ENCODE measurements around the gene ANP32D.
"Not testable (repeated sequence)": the region's sequence is repeated elsewhere in the genome, so short reads cannot be mapped to it uniquely, and the experiment has no call there.

Gene ANP32D

DNA sequence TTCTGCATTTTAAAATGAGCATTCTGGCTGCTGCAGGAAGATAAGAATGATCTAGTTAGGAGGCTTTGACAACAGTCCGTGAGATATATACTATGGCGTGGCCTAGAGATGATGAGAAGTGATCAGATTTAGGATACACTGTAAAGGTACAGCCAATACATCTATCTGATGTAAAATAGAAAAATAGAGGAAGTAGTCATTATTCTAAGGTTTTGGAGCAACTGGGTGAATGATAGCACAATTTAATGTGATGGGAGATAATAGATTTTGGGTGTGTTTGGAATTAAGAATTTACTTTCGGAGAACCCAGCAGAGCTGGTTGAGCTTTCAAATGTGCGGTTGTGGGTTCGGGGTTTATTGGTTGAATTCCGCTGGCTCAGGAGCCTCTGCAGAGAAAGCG is at the start of gene ANP32D:
Gene ANP32D (plus strand): TSS at position 301 of the 400 bp plus-strand sequence. CDS start 106 bp downstream, outside the sequence.
- no peak for DNase-seq (ENCODE audit: low spot score)

DNA sequence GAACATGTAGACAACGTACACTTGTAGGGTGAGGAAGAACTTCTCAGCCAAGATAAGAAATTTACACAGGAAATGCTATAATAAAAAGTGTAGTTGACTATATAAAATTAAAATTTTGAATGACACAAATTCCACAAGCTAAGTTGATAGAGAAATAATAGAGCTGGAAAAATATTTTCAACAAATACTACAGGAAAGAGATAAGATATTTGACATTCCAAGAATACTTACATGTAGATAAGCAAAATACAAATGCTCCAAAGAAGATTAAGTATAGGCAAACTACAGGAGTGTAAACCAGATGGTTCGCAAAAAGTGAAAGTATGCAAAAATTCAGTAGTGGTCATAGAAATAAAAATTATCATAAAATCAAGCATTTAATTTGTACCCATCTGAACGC is 49.2 kb upstream of the ANP32D start:
- no peak for DNase-seq (ENCODE audit: low spot score)

DNA sequence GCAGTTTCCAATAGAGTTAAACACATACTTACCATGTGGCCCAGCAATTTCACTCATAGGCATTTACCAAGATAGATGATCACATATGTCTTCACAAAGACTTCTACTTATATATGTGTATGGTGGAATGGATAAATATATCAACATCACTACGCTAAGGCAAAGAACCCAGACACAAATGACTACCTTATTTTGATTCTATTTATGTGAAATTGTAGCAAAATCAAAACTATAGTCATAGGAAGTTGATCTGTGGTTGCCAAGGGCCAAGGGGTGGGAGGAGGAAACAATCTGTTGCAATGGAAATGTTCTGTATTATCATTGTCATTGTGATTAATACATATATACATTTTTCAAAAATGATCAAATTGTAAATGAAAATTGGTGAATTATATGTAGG is 47.7 kb upstream of the ANP32D start:
- no peak for DNase-seq (ENCODE audit: low spot score)

DNA sequence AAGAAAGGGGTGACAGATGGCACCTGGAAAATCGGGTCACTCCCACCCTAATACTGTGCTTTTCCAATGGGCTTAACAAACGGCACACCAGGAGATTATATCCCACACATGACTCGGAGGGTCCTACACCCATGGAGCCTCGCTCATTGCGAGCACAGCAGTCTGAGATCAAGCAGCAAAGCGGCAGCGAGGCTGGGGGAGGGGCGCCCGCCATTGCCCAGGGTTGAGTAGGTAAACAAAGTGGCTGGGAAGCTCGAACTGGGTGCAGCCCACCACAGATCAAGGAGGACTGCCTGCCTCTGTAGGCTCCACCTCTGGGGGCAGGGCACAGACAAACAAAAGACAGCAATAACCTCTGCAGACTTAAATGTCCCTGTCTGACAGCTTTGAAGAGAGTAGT is 38.3 kb upstream of the ANP32D start:
- DNase-seq (ENCODE audit: low spot score), result not testable (repeated sequence)

DNA sequence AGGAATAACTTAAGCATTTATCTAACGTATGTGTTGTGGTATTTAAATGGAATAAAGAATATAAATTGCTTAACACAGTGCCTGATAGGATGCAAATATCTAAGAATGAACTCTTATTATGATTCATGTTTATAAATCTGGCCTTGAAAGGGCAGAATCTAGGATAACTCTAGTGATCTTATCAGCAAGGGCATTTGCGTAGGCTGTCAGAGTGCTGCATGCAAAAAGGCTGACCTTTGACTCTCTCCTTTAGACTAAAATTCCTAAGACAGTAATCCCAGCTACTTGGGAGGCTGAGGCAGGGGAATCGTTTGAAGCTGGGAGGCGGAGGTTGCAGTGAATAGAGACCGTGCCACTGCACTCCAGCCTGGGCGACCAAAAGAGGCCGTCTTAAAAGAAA is 31.3 kb upstream of the ANP32D start:
- DNase-seq (ENCODE audit: low spot score), result no peak

DNA sequence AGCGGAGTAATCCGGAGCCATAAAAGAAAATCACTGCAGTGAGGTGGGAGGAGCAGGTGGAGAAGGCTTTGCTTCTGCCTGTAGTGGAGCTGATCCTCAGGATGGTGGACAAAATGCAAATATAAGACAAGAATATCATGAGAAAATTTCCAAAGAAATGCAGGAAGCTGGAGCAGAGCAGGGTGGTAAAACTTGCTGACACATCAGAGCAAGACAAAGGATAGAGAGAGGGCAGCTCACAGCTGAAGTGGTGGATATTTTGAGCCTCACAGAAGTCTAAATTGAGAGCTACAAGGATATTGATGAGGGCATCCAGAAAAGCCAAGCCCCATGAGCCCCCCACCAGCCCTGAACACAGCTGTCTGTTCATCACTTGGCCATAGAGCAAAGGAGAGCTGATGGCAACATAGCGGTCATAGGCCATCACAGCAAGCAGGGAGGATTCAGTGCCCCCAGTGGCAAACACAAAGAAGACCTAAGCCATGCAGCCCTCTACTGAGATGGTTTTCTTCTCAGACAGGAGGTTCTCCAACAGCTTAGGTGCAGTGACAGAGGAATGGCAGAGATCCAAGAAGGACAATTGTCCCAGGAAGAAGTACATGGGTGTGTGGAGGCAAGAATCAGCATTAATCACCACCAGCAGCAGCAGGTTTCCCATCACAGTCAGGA is 30.0 kb upstream of the ANP32D start:
- DNase-seq (ENCODE audit: low spot score), result peak; percentile 15

DNA sequence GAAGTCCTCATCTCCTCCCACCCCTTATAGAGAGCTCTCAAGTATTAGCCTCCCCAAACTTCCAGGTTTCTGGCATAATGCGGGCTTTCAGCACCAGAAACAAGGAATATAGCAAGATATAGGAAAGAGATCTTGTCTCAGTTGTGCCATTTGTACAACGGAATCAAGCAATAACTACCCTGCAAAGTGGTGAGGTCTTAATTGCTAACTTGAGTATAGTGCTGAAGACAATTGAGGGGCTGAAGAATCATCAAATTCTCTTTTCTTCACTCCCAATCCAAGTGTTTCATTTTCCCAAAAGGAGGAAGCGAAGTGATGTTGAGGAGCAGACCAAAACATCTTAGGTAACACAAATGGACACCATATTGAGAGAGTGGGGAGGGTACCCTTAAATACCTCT is 26.8 kb upstream of the ANP32D start:
- no peak for DNase-seq (ENCODE audit: low spot score)

DNA sequence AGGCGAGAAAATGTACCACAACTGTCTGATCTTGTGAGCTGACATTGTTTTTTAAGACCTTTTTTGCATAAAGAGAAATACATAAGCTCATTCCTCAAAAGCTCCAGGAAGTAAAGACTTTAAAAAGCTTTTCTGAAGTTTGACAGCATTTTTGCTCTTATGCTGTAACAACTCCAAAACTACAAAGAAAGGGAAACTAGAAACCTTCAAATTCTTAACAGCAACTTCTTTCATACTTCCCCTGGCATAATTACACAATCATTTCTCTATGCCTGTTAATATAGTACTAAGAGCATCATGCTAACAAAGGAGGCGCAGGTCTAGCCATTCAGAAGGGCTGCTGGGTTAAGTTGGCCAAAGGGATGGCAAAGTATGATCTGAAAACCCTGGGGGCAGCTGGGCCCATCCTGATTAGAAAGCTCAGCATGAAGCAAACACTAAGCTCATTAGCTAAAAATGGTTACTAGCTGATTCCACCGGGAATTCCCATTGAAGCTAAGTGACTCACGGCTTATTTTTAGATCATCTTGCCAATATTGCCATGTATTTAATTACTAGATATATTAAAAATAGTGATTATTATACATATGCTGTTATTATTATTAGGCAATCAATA is 26.1 kb upstream of the ANP32D start:
- DNase-seq (ENCODE audit: low spot score), result no peak

DNA sequence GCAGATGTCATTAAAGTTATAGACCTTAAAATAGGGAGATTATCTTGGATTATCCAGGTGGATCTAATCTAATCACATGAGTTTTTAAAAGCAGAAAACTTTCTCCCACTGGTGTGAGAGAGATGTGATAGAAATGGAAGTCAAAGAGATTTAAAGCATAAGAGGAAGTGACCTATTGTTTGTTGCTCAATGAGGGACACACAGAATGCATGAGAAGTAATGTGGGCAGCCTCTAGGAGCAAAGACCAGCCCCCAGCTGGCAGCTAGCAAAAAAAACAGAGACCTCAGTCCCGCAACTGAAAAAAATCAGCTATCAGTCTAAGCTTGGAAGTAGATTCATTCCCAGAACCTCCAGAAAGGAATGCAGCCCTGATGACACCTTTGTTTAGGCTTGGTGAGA is 24.6 kb upstream of the ANP32D start:
- no peak for DNase-seq (ENCODE audit: low spot score)

DNA sequence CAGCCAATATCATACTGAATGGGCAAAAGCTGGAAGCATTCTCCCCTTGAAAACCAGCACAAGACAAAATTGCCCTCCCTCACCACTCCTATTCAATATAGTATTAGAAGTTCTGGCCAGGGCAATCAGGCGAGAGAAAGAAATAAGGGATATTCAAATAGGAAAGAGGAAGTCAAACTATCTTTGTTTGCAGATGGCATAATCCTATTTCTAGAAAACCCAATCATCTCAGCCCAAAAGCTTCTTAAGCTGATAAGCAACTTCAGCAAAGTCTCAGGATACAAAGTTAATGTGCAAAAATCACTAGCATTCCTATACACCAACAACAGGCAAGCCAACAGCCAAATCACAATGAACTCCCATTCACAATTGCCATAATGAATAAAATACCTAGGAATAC is 21.0 kb upstream of the ANP32D start:
- DNase-seq (ENCODE audit: low spot score), result no peak

DNA sequence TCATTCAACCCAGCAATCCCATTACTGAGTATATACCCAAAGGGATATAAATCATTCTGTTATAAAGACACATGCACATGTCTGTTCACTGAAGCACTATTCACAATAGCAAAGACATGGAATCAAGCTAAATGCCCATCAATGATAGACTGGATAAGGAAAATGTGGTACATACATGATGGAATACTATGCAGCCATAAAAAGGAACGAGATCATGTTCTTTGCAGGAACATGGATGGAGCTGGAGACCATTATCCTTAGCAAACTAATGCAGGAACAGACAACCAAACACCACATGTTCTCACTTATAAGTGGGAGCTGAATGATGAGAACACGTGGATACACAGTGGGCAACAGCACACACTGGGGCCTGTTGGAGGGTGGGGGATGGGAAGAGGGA is 19.4 kb upstream of the ANP32D start:
- DNase-seq (ENCODE audit: low spot score), result not testable (repeated sequence)

DNA sequence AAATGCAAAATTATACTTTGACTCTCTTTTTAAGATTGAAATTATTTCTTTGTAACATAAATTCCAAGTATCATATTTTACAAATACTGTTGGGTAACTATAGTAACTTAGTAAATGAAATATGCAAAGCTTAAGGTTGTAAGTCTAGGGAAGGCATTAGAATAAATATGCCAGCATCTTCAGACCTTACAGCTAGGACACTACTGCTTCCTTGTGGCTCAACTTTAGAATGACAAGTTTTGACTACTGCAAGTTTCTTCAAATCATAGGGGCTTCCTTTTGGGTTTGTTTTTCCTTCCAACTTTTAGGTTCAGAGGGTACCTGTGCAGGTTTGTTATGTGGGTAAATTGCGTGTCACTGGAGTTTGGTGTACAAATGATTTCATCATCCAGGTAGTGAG is 17.7 kb upstream of the ANP32D start:
- DNase-seq (ENCODE audit: low spot score), result peak; percentile 52

DNA sequence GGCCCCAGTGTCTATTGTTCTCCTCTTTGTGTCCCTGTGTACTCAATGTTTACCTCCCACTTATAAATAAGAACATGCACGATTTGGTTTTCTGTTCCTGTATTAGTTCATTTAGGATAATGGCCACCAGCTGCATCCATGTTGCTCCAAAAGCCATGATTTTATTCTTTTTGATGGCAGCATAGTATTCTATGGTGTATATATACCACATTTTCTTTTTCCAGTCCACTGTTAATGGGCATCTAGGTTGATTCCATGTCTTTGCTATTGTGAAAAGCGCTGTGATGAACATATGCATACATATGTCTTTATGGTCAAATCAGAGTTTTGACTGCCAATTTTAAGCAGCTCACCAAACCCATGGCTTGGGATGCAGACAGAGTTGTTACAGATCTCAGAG is 17.2 kb upstream of the ANP32D start:
- DNase-seq (ENCODE audit: low spot score), result no peak

DNA sequence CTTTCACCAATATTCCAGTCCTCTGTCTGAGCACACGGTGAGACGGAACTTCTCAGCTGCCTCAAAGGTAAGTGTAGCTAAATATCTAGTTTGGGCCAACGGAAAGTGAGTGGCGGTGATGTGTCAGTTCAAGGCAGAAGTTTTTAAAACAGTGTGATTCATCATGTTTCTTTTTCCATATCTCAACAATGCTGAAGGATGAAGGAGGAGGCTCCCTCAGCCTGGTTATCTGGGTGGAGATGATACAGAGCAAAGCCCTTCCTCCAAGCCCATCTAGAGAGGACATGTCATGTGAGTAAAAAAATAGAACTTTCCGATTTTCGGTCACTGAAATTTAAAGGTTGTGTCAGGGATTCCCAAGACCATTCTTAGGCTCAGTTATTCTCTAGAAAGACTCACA is 13.1 kb upstream of the ANP32D start:
- DNase-seq (ENCODE audit: low spot score), result no peak

DNA sequence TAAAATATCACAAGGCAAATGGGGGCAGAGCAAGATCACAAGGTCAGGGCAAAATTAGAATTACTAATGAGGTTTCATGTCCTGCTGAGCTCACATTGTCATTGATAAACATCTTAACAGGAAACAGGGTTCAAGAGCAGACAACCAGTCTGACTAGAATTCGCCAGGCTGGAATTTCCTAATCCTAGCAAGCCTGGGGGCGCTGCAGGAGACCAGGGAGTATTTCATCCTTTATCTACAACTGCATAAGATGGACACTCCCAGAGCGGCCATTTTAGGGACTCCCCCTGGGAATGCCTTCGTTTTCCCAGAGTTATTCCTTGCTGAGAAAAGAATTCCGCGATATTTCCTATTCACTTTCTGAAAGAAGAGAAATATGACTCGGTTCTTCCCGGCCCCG is 3.3 kb upstream of the ANP32D start:
- DNase-seq (ENCODE audit: low spot score), result not testable (repeated sequence)

DNA sequence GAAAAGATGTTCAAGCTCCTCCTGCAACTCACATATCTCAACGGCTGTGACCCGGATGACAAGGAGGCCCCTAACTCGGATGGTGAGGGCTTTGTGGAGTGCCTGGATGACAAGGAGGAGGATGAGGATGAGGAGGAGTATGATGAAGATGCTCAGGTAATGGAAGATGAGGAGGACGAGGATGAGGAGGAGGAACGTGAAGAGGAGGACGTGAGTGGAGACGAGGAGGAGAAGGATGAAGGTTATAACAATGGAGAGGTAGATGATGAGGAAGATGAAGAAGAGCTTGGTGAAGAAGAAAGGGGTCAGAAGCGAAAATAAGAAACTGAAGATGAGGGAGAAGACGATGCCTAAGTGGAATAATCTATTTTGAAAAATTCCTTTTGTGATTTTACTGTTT is 702 bp downstream of the ANP32D start:
- no peak for DNase-seq (ENCODE audit: low spot score)

DNA sequence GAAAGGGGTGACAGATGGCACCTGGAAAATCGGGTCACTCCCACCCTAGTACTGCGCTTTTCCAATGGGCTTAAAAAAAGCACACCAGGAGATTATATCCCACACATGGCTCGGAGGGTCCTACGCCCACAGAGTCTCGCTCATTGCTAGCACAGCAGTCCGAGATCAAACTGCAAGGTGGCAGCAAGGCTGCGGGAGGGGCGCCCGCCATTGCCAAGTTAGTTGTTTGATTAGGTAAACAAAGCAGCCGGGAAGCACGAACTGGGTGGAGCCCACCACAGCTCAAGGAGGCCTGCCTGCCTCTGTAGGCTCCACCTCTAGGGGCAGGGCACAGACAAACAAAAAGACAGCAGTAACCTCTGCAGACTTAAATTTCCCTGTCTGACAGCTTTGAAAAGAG is 2.1 kb downstream of the ANP32D start:
- not testable (repeated sequence) for DNase-seq (ENCODE audit: low spot score)

DNA sequence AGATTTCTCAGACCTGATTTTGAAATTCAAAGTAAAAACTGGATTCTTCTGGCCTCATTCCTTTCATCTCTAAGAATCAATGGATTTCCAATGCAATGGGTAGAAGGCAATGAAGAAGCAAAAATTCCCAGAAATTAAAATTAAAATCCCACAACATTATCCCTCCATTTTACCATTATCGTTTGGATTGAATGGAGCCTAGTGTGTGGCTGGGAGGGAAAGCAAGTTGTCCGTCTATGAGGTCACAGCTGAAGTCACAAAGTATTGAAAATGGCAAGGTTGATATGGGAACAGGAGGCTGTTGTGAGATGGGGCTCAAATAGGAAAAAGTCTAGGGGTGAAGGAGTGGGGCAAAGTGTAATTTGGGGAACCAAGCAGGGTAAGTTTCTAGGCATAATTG is 9.8 kb downstream of the ANP32D start, which contains the start of gene C12orf54:
Gene C12orf54 (plus strand): TSS at position 301 of the 400 bp plus-strand sequence. CDS start 799 bp downstream, outside the sequence.
- no peak for DNase-seq (ENCODE audit: low spot score)

DNA sequence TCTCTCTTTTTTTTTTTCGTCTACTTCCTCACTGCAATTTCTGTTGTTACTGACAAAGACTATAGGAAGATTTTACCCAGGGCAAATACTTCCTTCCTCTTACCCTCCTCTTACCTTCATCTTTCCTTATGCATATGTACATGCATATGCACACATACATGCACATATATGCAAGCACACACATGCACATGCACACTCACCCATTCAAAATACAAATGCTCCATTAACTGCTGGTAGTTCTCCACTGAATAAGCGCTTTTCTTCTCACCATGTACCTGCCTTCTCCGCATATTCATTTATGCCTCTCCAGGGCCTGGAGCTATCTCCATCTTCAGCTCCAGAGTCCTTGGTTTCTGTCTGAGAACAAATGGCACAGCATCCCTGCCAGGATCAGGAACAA is 10.6 kb downstream of the ANP32D start:
- DNase-seq (ENCODE audit: low spot score), result no peak

DNA sequence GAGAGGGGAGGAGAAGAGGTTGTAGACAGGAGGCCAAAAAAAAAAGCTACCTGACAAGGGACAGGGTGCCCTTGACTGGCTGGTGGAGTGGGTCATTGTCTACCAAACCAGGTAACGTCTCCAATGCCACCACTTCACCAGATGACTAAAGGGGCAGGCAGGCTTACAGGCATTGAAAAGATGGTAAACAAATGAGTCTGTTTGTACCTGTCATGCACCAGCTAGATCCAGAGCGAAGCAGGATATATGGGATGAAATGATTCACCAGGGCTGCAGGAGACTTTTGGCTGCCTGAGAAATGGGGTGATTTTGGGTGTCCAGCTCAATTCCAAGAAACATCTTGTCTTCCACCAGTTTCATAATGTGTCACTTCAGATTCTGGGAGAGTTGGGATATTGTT is 13.9 kb downstream of the ANP32D start:
- no peak for DNase-seq (ENCODE audit: low spot score)

DNA sequence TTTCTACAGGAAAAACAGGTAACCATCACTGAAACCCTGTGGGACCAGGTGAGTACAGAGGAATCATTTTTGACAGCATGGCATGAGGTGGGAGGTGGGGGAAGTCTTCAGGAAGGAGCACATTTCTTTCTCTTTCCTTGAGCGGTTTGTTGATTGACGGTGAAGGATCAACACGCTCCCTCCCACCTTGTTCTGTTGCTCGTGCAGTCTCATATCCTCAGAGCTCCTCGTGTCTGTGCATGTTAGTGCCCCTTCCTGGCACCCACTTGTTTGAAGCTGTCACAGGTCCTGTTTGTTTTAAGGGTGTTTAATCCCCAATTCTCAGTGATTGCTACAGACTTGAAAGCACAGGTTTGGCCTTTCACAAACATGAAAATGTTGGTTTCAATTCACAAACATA is 14.3 kb downstream of the ANP32D start:
- no peak for DNase-seq (ENCODE audit: low spot score)

DNA sequence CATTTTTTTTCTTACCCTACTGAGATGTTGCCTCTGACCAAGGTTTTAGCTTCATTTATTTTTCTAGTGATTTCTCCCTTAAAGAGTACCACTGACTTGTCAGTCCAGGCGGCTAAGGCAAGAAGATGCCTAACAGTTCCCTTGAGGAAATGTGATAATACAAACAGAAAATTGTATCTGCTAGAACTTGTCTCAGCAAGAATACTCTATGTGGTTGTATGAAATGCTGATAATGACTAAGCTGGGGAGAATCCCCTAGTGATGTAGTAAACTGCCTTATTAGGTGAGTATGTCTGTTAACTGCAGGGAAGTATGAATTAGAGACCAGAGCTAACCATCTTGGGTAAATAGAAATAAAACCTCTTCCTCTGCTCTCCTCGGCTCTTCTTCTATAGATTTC is 16.7 kb downstream of the ANP32D start:
- no peak for DNase-seq (ENCODE audit: low spot score)

DNA sequence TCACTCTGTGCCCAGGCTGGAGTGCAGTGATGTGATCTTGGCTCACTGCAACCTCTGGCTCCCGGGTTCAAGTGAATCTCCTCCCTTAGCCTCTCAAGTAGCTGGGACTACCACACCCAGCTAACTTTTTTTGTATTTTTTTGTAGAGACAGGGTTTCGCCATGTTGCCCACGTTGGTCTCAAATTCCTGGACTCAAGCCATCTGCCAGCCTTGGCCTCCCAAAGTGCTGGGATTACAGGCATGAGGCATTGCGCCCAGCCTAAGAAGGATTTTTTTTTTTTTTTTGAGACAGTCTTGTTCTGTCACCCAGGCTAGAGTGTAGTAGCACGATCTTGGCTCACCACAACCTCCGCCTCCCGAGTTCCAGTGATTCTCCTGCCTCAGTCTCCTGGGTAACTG is 17.1 kb downstream of the ANP32D start:
- not testable (repeated sequence) for DNase-seq (ENCODE audit: low spot score)

DNA sequence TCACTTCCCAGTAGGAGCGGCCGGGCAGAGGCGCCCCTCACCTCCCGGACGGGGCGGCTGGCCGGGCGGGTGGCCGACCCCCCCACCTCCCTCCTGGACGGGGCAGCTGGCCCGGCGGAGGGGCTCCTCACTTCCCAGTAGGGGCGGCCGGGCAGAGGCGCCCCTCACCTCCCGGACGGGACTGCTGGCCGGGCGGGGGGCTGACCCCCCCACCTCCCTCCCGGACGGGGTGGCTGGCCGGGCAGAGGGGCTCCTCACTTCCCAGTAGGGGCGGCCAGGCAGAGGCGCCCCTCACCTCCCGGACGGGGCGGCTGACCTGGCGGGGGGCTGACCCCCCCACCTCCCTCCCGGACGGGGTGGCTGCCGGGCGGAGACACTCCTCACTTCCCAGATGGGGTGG is 27.9 kb downstream of the ANP32D start:
- not testable (repeated sequence) for DNase-seq (ENCODE audit: low spot score)
